ENCODE data around the gene SERTAD2. TPM values are rescaled to one million over a fixed set of nuclear protein-coding genes. Genes with fewer than 3 reads are reported as not detected.

SERTAD2 gene
- polyA plus RNA-seq, 4 donors = 22.8 to 24.6 (median 23.3) TPM

GRCh38 chr2:64594226-64594989 lies 59.3 kb downstream of the SERTAD2 start:
- DNase-seq (ENCODE audit: low read depth in 4 of 4, low spot score in 2 of 4) = no peak

DNA sequence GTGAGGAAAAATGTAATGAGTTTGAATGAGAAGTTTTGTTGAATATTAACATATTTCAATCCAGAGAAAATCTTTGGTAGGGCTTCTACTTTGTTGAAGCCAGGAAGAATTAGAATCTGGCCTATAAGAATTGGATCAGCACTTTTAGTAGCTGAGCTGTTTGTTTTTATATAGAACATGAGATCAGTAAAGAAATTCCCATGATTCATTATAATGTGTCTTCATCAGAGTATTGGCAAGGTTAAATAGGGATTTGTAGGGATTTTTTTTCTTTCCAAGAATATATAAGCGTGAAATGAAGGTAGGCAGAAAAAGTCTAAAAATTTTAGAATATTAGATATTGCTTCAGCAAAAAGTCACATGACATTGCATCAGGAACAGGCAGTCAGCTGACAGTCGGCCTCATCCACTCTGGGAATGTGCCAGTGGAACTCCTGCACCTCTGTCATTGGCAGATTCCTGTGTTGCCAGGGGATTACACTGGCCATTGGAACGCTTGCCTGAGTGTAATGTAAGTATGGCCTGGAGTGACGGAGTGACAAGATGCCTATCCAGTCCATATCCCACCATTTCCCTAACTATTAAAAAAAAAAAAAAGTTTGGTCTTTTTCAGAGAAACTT lies 60.6 kb downstream of the SERTAD2 start:
- no peak for DNase-seq (ENCODE audit: low read depth in 4 of 4, low spot score in 2 of 4)

GRCh38 chr2:64591188-64591587 lies 62.5 kb downstream of the SERTAD2 start:
- DNase-seq (ENCODE audit: low read depth in 4 of 4, low spot score in 2 of 4) = no peak

DNA sequence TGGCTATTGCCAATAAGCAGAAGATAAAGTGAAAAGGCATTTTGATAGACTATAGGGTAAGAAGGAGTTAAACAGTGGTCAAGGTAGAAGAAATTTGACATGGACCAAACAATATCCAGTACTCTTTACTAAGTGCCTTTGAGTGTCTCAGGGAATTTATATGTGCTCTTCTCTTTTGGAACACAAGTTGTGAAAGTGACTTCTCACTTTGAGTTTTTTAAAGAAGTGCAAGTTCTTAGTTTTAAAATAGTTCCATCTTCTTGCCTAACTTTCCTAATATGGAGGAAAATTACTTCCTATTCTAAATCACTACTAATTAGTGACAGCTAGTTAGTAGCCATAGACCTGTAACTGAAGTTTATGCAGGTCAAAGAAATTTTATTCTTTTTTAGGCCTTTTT lies 66.2 kb downstream of the SERTAD2 start:
- no peak for DNase-seq (ENCODE audit: low read depth in 4 of 4, low spot score in 2 of 4)

- no peak for DNase-seq (ENCODE audit: low read depth in 4 of 4, low spot score in 2 of 4)
Measured at GRCh38 chr2:64586883-64587481, 66.7 kb downstream of the SERTAD2 start.

DNA sequence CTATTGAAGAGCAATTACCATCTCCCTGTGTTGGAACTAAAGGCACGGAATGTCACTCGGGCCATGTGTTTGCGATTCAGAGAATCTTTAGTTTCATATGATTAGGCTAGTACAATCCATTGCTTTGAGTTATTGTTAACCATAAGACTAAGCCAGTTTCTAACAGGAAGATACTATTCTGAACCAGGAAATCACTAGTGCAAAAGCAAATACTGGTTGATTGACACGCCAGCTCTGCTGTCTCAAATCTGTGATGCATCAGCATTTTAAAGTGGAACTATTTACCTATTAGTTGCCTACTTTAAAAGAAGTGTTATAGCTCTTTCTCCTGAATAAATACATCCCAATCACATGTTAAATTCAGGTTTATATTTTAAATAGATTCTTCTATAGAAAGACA lies 67.7 kb downstream of the SERTAD2 start:
- no peak for DNase-seq (ENCODE audit: low read depth in 4 of 4, low spot score in 2 of 4)

DNA sequence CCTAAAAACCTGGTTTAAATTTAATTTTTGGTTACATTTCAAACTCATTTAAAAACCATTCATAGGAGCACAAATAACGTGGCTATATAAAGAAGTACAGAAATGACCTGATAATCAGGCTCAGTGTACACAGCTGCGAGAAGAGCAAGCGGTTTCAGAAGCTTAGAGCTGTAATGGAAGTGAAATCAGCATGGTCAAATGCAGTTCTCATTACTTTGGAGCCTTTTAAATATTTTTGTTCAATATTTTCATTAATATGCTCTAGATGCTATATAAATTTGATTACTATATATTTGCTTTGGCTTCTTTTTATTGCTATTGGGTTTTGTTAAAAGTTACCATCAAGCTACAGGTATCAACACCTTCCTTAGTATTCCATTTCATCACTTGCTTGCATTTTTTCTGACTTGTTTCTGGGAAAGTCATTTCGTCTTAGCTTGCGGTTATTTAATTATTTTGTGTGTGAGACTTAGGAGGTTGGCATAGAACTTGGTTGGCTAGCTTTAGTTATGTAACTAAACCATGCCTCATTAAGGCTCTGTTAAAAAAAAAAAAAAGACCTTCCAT lies 70.9 kb downstream of the SERTAD2 start:
- DNase-seq (ENCODE audit: low read depth in 4 of 4, low spot score in 2 of 4) = no peak

DNA sequence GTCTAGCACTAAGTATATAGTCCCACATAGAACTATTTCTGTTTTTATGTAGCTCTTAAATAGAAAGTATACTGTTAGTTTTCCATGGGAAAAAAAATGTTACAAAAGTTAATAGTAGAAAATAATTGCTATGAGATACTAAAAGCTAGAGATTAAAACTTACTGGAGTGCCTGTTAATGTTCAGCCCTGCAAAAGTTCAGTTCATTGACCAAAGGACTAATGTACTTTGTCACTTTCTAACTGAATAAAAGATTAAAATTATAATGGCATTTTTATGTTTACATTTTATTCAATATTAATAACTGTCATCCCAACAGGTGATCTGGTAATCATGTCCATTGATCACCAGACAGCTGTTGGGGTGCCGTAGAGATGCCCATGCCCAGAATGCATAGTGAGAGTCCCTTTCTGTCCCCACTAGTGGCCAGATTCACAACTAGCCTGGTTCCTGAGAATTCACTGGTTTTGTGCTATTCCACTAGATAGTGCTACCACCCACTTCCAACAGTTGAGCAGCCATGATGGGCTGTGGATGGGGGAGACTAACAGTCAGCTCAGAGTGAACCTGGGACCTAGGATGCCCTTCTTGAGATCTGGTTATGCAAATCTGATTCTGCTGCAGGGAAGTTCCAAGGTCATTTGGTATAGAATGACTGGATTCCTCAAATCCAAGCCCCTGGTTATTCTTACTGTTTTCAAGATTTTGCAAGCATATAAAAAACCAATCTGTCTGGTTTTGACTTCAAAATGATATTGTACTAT lies 71.8 kb downstream of the SERTAD2 start:
- DNase-seq (ENCODE audit: low read depth in 4 of 4, low spot score in 2 of 4) = no peak

Other genes starting within 250 kb of the SERTAD2 start
- gene LGALSL, start 199.8 kb downstream of the SERTAD2 start, polyA plus RNA-seq (ENCODE audit: insufficient read length in 4 of 4) = 10 to 100 TPM; 31.3 to 42.2 (median 32.2) TPM
- 10 to 100 TPM; 55.7 to 79.0 (median 69.2) TPM for gene AFTPH, start 129.6 kb downstream of the SERTAD2 start, polyA plus RNA-seq (ENCODE audit: insufficient read length in 4 of 4)

Measured in left renal cortex interstitium (tissue), 4 donors.